Endodermal cell (in vitro differentiated cells): ENCODE results near the gene LSM14B. TPM values are rescaled to one million over a fixed set of nuclear protein-coding genes. Genes with fewer than 3 reads are reported as not detected.
A peak's percentile ranks its signal among the peaks of the same experiment; 100 is the strongest.

ENCODE experiments used
- DNase-seq: peaks from one replicate; pipeline ENCODE4 v3.0.0-alpha.2; 2017
- H3K27ac ChIP-seq: 2 replicates; pipeline ENCODE4 v1.5.1; 2013; ENCODE audit warnings: mild to moderate bottlenecking, low read depth, low read length, moderate library complexity
- H3K27me3 ChIP-seq: 2 replicates; pipeline ENCODE4 v1.6.1; 2013; ENCODE audit warnings: mild to moderate bottlenecking, low read length, moderate library complexity; ENCODE audit not compliant: insufficient read depth, control insufficient read depth, poor library complexity, severe bottlenecking
- H3K36me3 ChIP-seq: 2 replicates; pipeline ENCODE4 v1.7.0; 2013; ENCODE audit warnings: mild to moderate bottlenecking, low read length, moderate library complexity; ENCODE audit not compliant: control insufficient read depth, insufficient read depth
- H3K4me1 ChIP-seq: one replicate; pipeline ENCODE4 v1.7.0; 2013; ENCODE audit warnings: low read length; ENCODE audit not compliant: control insufficient read depth, insufficient read depth
- H3K4me3 ChIP-seq: 2 replicates; pipeline ENCODE4 v1.5.1; 2013; ENCODE audit warnings: mild to moderate bottlenecking, low read length, moderate library complexity
- H3K9ac ChIP-seq: 2 replicates; pipeline ENCODE4 v1.6.1; 2013; ENCODE audit warnings: mild to moderate bottlenecking, low read length, moderate library complexity; ENCODE audit not compliant: poor library complexity, severe bottlenecking; ENCODE audit errors: extremely low read depth
- H3K9me3 ChIP-seq: 2 replicates; pipeline ENCODE4 v1.6.1; 2013; ENCODE audit warnings: mild to moderate bottlenecking, low read length, moderate library complexity; ENCODE audit not compliant: control insufficient read depth
- H3K27ac Mint-ChIP-seq: 2 replicates; pipeline ENCODE4 v1.8.0; 2020; ENCODE audit warnings: mixed read lengths
- H3K27me3 Mint-ChIP-seq: 2 replicates; pipeline ENCODE4 v1.8.0; 2021; ENCODE audit warnings: mild to moderate bottlenecking, mixed read lengths; ENCODE audit not compliant: insufficient read depth
- H3K36me3 Mint-ChIP-seq: 2 replicates; pipeline ENCODE4 v1.8.0; 2020; ENCODE audit warnings: low read depth, mixed read lengths
- H3K4me1 Mint-ChIP-seq: 2 replicates; pipeline ENCODE4 v1.8.0; 2020; ENCODE audit warnings: mixed read lengths
- H3K4me3 Mint-ChIP-seq: 2 replicates; pipeline ENCODE4 v1.8.0; 2020; ENCODE audit warnings: mild to moderate bottlenecking, moderate library complexity, mixed read lengths
- H3K9me3 Mint-ChIP-seq: 2 replicates; pipeline ENCODE4 v1.8.0; 2020; ENCODE audit warnings: mild to moderate bottlenecking, mixed read lengths
- CTCF ChIP-seq: fragments of 200-600 bp; sonication (generic); conservative IDR thresholded peaks from 2 replicates; pipeline ENCODE4 v1.5.0; 2021; ENCODE audit warnings: antibody characterized with exemption, mild to moderate bottlenecking
- WGBS, 2 experiments: methylation state at CpG; one replicate each; pipeline versions ENCODE4 v1.1.5 to v1.1.7; 2013; ENCODE audit warnings: missing lambda C conversion rate in 2 of 2, mixed read lengths in 1 of 2; ENCODE audit not compliant: insufficient coverage in 1 of 2, insufficient read length in 1 of 2; 5-methylcytosine and 5-hydroxymethylcytosine counted together
- total RNA-seq, 2 donors: library from RNA; stranded (reverse); fragmentation: NEBNext Ultra II Directional in 1 of 2; extraction: Animal tissue kit (Norgen Biotek cat#: 25700) in 1 of 2; gene quantifications; 2 replicates in 1 of 2; 3 replicates in 1 of 2; pipeline ENCODE4 v1.2.1, GENCODE V29; 2021

Gene LSM14B
- total RNA-seq, 2 donors from 2014 or later: 89.1 to 91.1 TPM

GRCh38 chr20:62128502-62128901 lies 6.2 kb downstream of the LSM14B start:
- Histone ChIP-seq H3K36me3 (peaks cover 91% of the 10 kb centered on the region), H3K27me3 (no peaks in the 10 kb centered on the region), H3K27ac (no peak overlapping the region), H3K9ac (no peak overlapping the region), H3K9me3 (no peaks in the 10 kb centered on the region), H3K4me1 (peaks cover 5% of the 10 kb centered on the region), H3K4me3 (no peak overlapping the region)
- H3K4me3 Mint-ChIP-seq: no peak overlapping the region
- DNase-seq: no peak
- peaks cover 90% of the 10 kb centered on the region for H3K36me3 Mint-ChIP-seq
- 91 to 95% methylated on average over 5 to 6 of the region's 6 CpGs for WGBS, 2 experiments
- H3K9me3 Mint-ChIP-seq: no peaks in the 10 kb centered on the region
- H3K27ac Mint-ChIP-seq: no peak overlapping the region
- peaks cover 9% of the 10 kb centered on the region for H3K4me1 Mint-ChIP-seq
- no peaks in the 10 kb centered on the region for H3K27me3 Mint-ChIP-seq
- no peak for TF ChIP-seq CTCF

DNA sequence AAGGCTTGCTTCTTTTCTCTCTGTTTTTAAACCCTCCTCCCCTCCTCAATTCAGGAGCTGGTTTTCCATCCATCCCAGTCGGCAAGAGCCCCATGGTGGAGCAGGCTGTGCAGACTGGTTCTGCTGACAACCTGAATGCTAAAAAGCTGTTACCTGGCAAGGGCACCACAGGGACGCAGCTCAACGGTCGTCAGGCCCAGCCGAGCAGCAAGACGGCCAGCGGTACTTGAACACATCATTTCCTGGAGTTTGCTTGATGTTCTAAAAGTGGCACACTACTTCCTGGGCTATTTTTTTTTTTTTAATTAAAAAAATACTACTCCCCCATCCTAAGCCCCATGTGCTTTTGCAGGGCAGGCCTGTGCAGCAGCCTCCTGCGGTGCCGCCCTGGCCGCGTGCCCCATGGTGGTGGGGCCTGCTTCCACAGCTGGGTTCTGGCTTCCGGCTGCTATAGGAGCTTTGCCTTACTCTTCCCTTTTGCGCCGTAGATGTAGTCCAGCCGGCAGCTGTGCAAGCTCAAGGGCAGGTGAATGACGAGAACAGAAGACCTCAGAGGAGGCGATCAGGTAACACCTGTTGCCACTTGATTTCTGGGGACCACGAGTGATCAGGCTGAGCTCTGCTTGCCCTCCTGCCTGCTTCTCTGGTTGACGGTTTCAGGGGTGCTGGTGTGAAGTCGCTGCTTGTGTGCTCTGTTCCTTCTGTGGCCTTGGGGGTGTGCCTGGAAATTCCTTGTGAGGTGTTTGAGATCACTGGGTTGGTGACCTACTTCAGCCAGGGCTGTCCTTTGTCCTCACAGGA lies 7.7 kb downstream of the LSM14B start:
- Mint-ChIP-seq H3K27ac (no peak overlapping the region), H3K9me3 (no peaks in the 10 kb centered on the region), H3K36me3 (peaks cover 92% of the 10 kb centered on the region), H3K4me3 (no peak overlapping the region), H3K4me1 (no peaks in the 10 kb centered on the region), H3K27me3 (no peaks in the 10 kb centered on the region)
- Histone ChIP-seq H3K27me3 (no peaks in the 10 kb centered on the region), H3K4me1 (peaks cover 5% of the 10 kb centered on the region), H3K36me3 (peaks cover 94% of the 10 kb centered on the region), H3K9me3 (no peaks in the 10 kb centered on the region), H3K27ac (no peak overlapping the region), H3K4me3 (no peak overlapping the region), H3K9ac (no peak overlapping the region)
- 95 to 97% methylated on average over 16 to 20 of the region's 20 CpGs for WGBS, 2 experiments
- no peak for TF ChIP-seq CTCF
- DNase-seq: no peak

DNA sequence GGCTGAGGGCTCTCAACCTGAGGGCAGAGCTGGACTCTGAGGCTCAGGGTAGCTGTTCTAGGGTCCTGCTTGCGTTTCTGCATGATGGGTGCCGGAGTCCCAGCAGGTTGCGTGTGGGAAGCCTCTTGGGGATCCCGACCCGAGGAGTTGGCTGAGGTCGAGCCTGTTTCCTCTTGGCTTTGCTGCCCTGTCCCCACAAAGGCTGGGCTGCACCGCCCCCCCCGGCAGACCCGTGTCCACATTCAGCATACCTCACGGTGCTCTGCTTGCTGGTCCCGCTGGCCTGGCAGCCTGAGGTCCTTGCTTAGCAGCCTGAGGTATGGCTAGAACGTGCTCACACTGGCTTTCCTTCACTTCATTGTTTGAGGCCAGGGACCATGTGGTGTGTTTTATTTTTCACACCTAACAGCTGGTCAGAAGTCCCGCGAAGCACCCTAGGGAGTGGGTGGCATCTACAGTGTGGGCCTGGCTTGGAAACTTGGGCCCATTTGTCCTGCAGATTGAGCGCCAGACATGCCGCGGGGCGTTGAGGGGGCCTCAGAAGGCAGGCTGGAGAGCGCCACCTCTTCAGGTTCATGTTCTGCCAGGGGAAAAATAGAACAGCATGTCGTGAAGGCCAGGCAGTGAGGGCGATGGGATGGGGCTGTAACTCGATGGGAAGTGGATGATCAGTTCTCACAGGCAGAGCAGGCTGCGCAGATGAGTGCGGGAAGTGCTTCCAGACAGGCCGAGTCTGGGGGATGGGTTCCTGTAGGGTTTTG lies 9.5 kb downstream of the LSM14B start:
- TF ChIP-seq CTCF: no peak
- Histone ChIP-seq H3K27me3 (no peaks in the 10 kb centered on the region), H3K9me3 (no peaks in the 10 kb centered on the region), H3K36me3 (peaks cover 94% of the 10 kb centered on the region), H3K9ac (no peak overlapping the region), H3K27ac (no peak overlapping the region), H3K4me1 (peaks cover 5% of the 10 kb centered on the region), H3K4me3 (no peak overlapping the region)
- peak overlapping the region; percentile 41 for H3K27ac Mint-ChIP-seq
- WGBS, 2 experiments: 92% methylated on average over 23 to 25 of the region's 25 CpGs
- H3K27me3 Mint-ChIP-seq: no peaks in the 10 kb centered on the region
- no peaks in the 10 kb centered on the region for H3K4me1 Mint-ChIP-seq
- H3K9me3 Mint-ChIP-seq: no peaks in the 10 kb centered on the region
- no peak overlapping the region for H3K4me3 Mint-ChIP-seq
- no peak for DNase-seq
- peaks cover 92% of the 10 kb centered on the region for H3K36me3 Mint-ChIP-seq
